Stomach (tissue), 9 donors: ENCODE measurements around the gene PGAP6. TPM values are rescaled to one million over a fixed set of nuclear protein-coding genes. Genes with fewer than 3 reads are reported as not detected.

Source experiments
- DNase-seq, 2 donors: peaks; one replicate each; pipeline versions ENCODE4 v3.0.0 to v3.0.0-alpha.2; 2013 to 2019
- H3K27ac ChIP-seq, 5 donors: fragments of 200-600 bp in 4 of 5; sonication (generic) in 4 of 5; one replicate each; pipeline ENCODE4 v1.5.1; 2013 to 2019; ENCODE audit warnings: mild to moderate bottlenecking in 1 of 5, moderate library complexity in 1 of 5
- H3K27me3 ChIP-seq, 3 donors: fragments of 200-600 bp; sonication (generic); one replicate each; pipeline ENCODE4 v1.5.1; 2017 to 2019; ENCODE audit warnings: mixed run types in 1 of 3
- H3K36me3 ChIP-seq, 4 donors: fragments of 200-600 bp; sonication (generic); 1 replicate in 3 of 4; 2 replicates in 1 of 4; pipeline ENCODE4 v1.5.1; 2016 to 2019
- H3K4me1 ChIP-seq, 4 donors: fragments of 200-600 bp; sonication (generic); one replicate each; pipeline ENCODE4 v1.5.1; 2016 to 2019
- H3K4me3 ChIP-seq, 4 donors: fragments of 200-600 bp; sonication (generic) in 3 of 4; one replicate each; pipeline ENCODE4 v1.5.1; 2016 to 2019; ENCODE audit warnings: mild to moderate bottlenecking in 1 of 4
- H3K9me3 ChIP-seq, 4 donors: fragments of 200-600 bp; sonication (generic); one replicate each; pipeline ENCODE4 v1.5.1; 2016 to 2019
- EP300 ChIP-seq: sonication (generic); formaldehyde crosslinking; IDR thresholded peaks from one replicate; pipeline ENCODE4 v1.6.1; 2017; ENCODE audit warnings: antibody characterized with exemption
- POLR2A ChIP-seq, 4 donors: fragments of 450-650 bp; IDR thresholded peaks; one replicate each; pipeline ENCODE4 v1.6.1; 2016; ENCODE audit warnings: antibody characterized with exemption in 4 of 4, control low read depth in 2 of 4, mild to moderate bottlenecking in 1 of 4, moderate library complexity in 1 of 4
- POLR2AphosphoS5 ChIP-seq, 3 donors: sonication (generic); formaldehyde crosslinking; IDR thresholded peaks; one replicate each; pipeline ENCODE4 v1.6.1; 2016; ENCODE audit warnings: antibody characterized with exemption in 3 of 3
- WGBS, 5 donors: extraction: QIAGEN DNeasy Blood & Tissue Kit in 3 of 5; methylation state at CpG; one replicate each; pipeline versions ENCODE4 v1.1.5 to v1.1.7; 2013 to 2018; 5-methylcytosine and 5-hydroxymethylcytosine counted together
- intact Hi-C: fragments of 100-400 bp; cut with DNase I; formaldehyde crosslinking; loops from one replicate; pipeline ENCODE4 v1.15.1; 2023; ENCODE audit warnings: low total_unique reads
- polyA plus RNA-seq, 3 donors: library from polyadenylated mRNA; stranded (reverse); fragments of 200-250 nt; gene quantifications; one replicate each; pipeline ENCODE4 v1.2.3, GENCODE V29; 2013
- total RNA-seq, 5 donors: library from RNA; depleted of rRNA; stranded (reverse); fragments of >200 nt; gene quantifications; one replicate each; pipeline versions ENCODE4 v1.1.0 to v1.2.3, GENCODE V29; 2014 to 2016
- TF ChIP-seq, protein P1 (sequence below), 7 experiments: fragments of 450-650 bp in 4 of 7; fragments of 200-600 bp in 3 of 7; sonication (generic) in 3 of 7; IDR thresholded peaks; one replicate each; pipeline ENCODE4 v1.5.1; 2016 to 2019; ENCODE audit warnings: antibody characterized with exemption in 7 of 7, control low read depth in 2 of 7, mild to moderate bottlenecking in 1 of 7
- donor health status: healthy with polysubstance abuse.
- donor health status: Bipolar disorder and iron deficiency.
- donor health status: healthy.

Gene PGAP6
- total and polyA plus RNA-seq, 8 donors = 20.7 to 364 (median 91.5) TPM

DNA sequence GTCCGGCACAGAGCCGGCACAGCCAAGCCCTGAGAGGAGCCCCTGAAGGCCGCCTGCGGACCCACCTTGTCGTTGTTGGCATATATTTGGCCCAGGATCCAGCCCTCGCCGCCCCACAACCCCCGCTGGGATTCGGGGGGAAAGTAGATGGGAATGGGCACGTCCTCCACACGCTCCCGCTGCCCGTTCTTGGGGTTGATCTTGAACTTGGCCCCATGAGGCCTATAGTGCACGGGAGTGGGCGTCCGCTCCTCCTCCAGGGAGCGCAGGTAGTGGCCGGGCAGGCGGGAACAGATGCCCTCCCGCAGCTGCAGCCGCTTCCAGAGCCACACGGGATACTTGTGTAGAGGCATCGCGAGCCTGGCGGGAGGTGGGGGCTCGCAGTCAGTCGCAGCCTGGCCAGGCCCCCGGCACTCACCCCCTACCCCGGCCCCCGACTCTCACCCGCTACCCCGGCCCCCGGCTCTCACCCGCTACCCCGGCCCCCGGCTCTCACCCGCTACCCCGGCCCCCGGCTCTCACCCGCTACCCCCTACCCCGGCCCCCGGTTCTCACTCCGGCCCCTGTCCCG lies 11.8 kb downstream of the PGAP6 start:
- Histone ChIP-seq H3K4me3 (peak overlapping the region; percentile 53 to 68 (median 58)), H3K36me3 (peaks cover 41 to 75% (median 69%) of the 10 kb centered on the region in 4 donors), H3K27ac (peak overlapping the region in 3 of 5 donors; percentile 71 to 83 (median 75)), H3K27me3 (no peaks in the 10 kb centered on the region), H3K4me1 (peaks cover 16 to 28% (median 24%) of the 10 kb centered on the region in 4 donors), H3K9me3 (no peaks in the 10 kb centered on the region)
- WGBS, 5 donors = 9 to 39% (median 20%) methylated on average over 15 to 44 of the region's 44 CpGs
- intact Hi-C loops = loop anchor here (10.0 kb wide), 1 partner anchor 135 kb away; the partner anchor contains the start of gene FAM234A
- TF ChIP-seq POLR2A (IDR thresholded peaks at IDR 0.05) (no peak), POLR2AphosphoS5 (IDR thresholded peaks at IDR 0.05) (no peak), EP300 (no peak)
- TF ChIP-seq, protein P1, sequence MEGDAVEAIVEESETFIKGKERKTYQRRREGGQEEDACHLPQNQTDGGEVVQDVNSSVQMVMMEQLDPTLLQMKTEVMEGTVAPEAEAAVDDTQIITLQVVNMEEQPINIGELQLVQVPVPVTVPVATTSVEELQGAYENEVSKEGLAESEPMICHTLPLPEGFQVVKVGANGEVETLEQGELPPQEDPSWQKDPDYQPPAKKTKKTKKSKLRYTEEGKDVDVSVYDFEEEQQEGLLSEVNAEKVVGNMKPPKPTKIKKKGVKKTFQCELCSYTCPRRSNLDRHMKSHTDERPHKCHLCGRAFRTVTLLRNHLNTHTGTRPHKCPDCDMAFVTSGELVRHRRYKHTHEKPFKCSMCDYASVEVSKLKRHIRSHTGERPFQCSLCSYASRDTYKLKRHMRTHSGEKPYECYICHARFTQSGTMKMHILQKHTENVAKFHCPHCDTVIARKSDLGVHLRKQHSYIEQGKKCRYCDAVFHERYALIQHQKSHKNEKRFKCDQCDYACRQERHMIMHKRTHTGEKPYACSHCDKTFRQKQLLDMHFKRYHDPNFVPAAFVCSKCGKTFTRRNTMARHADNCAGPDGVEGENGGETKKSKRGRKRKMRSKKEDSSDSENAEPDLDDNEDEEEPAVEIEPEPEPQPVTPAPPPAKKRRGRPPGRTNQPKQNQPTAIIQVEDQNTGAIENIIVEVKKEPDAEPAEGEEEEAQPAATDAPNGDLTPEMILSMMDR (IDR thresholded peaks at IDR 0.05) = no peak
- peak; percentile 44 to 61 for DNase-seq

DNA sequence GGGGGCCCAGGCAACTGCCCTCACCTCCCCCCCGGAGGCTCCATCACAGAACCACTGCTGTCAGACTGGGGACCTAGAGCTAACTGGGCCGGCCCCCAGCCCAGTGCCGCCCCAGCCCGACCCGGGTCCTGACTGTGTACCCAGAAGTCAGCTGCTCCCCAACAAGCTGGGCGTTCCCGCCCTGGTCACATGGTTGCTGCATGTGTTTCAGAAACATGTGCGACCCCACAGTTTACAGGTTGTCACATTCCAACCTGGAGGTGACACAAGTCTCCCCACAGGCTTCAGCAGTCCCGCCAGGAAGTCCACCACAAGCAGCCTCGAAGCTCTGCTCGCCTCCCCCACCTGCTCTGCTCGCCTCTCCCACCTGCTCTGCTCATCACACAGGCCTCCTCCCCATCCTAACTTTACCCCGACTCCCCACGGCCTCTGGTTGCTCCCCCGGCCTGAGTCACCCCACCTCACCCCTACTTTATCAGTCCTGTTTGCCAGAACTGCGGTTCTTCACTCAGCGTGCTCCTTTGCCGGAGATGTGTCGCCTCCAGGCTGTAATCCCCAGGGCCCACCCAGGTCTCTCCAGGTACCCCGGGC lies 12.4 kb downstream of the PGAP6 start:
- Histone ChIP-seq H3K27ac (no peak overlapping the region), H3K9me3 (no peaks in the 10 kb centered on the region), H3K27me3 (peaks cover 0 to 6% (median 0%) of the 10 kb centered on the region in 3 donors), H3K36me3 (peaks cover 36 to 69% (median 63%) of the 10 kb centered on the region in 4 donors), H3K4me3 (peak overlapping the region; percentile 53 to 68 (median 58)), H3K4me1 (peaks cover 16 to 33% (median 30%) of the 10 kb centered on the region in 4 donors)
- intact Hi-C loops = loop anchor here (10.0 kb wide), 1 partner anchor 135 kb away; the partner anchor contains the start of gene FAM234A
- WGBS, 5 donors = 64 to 80% (median 71%) methylated on average over 18 to 20 of the region's 20 CpGs
- DNase-seq = no peak
- TF ChIP-seq EP300 (no peak), POLR2A (IDR thresholded peaks at IDR 0.05) (no peak), POLR2AphosphoS5 (IDR thresholded peaks at IDR 0.05) (no peak)
- TF ChIP-seq, protein P1 (IDR thresholded peaks at IDR 0.05) = no peak

DNA sequence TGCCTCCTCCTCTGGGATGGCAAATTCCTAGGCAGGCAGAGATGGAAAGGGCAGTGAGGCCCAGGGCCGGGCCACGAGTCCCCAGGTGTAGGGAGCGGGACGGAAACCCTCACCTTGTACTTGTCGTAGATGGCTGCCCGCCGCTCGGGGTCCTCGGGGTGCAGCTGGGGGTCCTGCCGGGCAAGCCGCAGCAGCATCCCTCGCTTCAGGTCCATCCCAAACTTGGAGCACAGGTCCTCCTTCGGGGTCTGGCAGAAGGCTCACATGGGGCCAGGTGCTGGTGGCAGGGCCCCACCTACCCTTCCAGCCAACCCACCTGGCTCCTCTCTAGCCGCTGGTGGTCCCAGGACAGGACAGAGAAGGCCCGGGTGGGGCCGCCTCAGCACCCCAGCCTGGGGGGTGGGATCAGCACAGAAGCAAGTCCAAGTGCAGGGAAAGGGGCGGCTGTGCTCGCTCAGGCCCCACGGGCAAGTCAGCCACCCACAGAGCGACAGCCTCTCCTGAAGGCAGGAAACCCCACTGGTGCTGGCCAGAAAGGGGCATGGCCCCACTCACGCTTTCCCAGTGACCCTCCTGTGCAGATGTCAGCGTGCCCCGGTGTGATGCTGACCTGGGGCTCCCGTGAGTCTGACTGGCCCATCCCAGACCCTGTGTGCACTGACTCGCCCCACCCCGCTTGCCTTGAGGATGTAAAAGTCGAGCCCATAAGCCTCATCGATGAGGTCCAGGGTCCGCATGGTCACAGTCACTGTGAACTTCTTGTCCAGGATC lies 13.2 kb downstream of the PGAP6 start:
- no peak for DNase-seq
- peaks cover 16 to 35% (median 32%) of the 10 kb centered on the region in 4 donors for H3K4me1 ChIP-seq
- no peaks in the 10 kb centered on the region for H3K9me3 ChIP-seq
- H3K27me3 ChIP-seq = peaks cover 0 to 14% (median 0%) of the 10 kb centered on the region in 3 donors
- WGBS, 5 donors = 93 to 95% (median 94%) methylated on average over 22 to 29 of the region's 29 CpGs
- H3K4me3 ChIP-seq = no peak overlapping the region
- no peak overlapping the region for H3K27ac ChIP-seq
- H3K36me3 ChIP-seq = peaks cover 29 to 61% (median 56%) of the 10 kb centered on the region in 4 donors
- intact Hi-C loops = loop anchor here (10.0 kb wide), 1 partner anchor 134 kb away; the partner anchor contains the start of gene FAM234A
- TF ChIP-seq POLR2AphosphoS5 (IDR thresholded peaks at IDR 0.05) (no peak), POLR2A (IDR thresholded peaks at IDR 0.05) (no peak), EP300 (no peak)
- TF ChIP-seq, protein P1 (IDR thresholded peaks at IDR 0.05) = no peak

DNA sequence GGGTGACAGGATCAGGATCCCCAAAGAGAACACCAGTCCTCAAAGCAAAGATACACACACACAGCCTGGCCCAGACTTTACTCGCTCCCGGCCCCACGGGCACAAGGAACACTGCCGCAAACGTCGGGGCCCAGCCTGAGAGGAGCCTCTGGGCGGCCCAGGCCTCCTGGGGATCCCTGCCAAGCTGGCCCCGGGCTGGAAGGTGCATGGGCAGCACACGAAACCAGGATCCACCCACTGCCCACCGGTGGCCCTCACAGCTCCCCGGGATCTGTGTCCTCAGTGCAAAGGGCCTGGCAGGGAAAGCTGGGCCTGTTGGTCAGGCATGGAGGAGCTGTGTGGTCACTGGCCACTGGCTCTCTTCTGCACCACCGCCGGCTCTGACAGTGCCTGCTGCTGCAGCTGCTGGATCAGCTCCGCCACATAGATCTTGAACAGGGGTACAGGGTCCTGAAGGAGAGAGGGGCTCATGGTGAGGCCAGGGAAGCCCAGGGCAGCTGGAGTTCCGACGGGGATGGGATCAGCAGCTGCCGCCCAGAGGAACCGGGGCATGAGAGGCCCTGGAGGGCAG lies 14.4 kb downstream of the PGAP6 start:
- peaks cover 18 to 50% (median 44%) of the 10 kb centered on the region in 4 donors for H3K36me3 ChIP-seq
- no peak for DNase-seq
- 87 to 96% (median 94%) methylated on average over 10 to 18 of the region's 18 CpGs for WGBS, 5 donors

More for the DNA sequence above, 14.4 kb downstream of the PGAP6 start:
- peaks cover 0 to 21% (median 0%) of the 10 kb centered on the region in 3 donors for H3K27me3 ChIP-seq
- no peaks in the 10 kb centered on the region for H3K9me3 ChIP-seq
- H3K27ac ChIP-seq = no peak overlapping the region
- no peak overlapping the region for H3K4me3 ChIP-seq
- intact Hi-C loops = loop anchor here (10.0 kb wide), 1 partner anchor 133 kb away; the partner anchor contains the start of gene FAM234A
- peaks cover 16 to 35% (median 33%) of the 10 kb centered on the region in 4 donors for H3K4me1 ChIP-seq
- TF ChIP-seq EP300 = no peak
- TF ChIP-seq POLR2AphosphoS5 (IDR thresholded peaks at IDR 0.05) = no peak
- no peak for TF ChIP-seq POLR2A (IDR thresholded peaks at IDR 0.05)
- TF ChIP-seq, protein P1 (IDR thresholded peaks at IDR 0.05) = no peak
